Left renal cortex interstitium (tissue), 4 donors: ENCODE data around the gene GRN. TPM values are rescaled to one million over a fixed set of nuclear protein-coding genes. Genes with fewer than 3 reads are reported as not detected.
"Not testable (repeated sequence)": the region's sequence is repeated elsewhere in the genome, so short reads cannot be mapped to it uniquely, and the experiment has no call there.

ENCODE experiments used
- DNase-seq, 4 donors: peaks; one replicate each; pipeline ENCODE4 v3.0.0-alpha.2; 2013; ENCODE audit warnings: low read depth in 4 of 4, low spot score in 2 of 4, missing footprints in 1 of 4
- polyA plus RNA-seq, 4 donors: library from polyadenylated mRNA; unstranded; fragments of 120-200 nt; gene quantifications; one replicate each; pipeline ENCODE4 v1.2.1, GENCODE V29; 2013; ENCODE audit not compliant: insufficient read length in 4 of 4

GRN gene
- polyA plus RNA-seq, 4 donors = 236 to 317 (median 277) TPM

DNA sequence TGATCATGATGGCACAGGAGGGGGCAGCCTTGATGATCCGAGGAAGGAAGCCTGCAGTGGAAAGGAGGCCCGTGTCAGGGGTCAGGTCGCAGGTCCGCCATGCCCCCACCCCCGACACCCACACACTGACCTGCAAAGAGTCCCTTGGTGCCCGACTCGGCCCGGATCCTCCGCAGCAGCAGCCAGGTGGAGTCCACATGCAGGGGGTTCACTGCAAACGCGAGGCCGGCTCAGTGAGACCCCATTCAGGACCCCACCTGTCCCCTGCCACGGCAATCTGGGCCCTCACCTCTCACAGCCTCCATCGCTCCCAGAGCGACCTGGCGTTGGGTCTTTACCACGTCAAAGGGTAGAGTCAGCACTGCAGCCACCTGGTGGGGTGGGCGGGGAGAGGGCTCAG lies 25.0 kb upstream of the GRN start:
- no peak for DNase-seq

DNA sequence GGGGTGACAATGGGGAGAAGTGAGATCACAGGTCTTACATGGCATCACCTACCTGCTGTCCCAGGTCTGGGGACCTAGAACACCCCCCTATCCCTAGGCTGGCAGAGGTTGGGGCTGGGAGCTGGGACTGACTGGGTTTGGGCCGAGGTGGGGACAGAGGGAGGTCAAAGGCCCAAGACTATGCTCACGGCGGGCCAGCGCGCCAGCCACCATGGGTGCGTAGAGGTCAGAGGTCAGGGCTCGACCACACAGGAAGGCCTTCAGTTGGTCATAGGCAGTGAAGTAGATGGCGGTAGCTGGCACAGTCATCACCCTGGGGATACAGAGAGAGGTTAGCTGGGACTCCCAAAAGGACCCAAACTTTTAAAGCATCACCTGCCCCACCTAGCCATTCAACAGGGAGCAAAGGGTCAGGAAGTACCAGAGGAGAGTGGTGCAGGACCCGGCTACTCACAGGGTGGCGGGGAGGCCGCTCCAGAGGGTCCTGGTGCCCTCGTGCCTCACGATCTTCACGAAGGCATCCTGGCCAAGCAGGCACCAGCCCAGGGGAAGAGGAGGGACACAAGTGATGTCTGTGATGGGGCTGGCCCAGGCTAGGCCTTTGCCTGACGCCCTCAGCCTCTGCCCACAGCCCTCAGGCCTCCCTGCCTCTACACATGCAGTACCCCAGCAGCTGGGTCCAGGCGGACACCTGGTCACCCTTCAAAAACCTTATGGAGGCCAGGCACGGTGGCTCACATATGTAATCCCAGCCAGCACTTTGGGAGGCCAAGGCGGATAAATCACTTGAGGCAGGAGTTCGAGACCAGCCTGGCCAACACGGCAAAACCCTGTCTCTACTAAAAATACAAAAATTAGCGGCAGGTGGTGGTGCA lies 23.6 kb upstream of the GRN start:
- no peak for DNase-seq

DNA sequence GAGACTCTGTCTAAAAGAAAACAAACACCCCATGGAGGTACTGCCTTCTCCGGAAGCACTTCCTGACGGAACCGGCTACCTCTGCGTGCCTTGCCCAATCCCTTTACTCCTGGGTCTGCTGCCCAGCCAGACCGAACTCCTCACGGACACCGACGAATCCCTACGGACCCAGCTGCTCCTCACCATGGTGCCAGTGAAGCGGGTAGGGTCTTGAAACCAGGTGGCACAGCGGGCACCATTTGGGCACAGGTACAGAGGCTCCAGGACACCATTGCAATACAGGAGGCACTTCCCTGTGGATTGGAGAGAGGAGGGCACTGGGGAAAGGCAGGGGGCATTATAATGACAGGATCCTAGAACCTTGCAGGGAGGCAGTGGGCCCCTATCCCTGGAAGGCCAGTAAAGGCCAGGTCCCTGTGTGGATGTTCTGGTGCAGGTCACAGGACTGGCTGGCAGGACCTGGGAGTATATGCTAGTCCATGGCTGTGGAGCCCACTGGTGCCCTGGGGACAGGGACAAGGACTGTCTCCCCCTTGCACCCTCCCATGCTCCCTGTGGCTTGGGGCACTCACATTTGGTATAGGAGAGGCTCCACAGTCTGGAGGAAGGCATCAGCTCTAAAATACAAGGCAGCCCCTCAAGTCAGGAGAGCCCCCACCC lies 22.7 kb upstream of the GRN start:
- DNase-seq = no peak

DNA sequence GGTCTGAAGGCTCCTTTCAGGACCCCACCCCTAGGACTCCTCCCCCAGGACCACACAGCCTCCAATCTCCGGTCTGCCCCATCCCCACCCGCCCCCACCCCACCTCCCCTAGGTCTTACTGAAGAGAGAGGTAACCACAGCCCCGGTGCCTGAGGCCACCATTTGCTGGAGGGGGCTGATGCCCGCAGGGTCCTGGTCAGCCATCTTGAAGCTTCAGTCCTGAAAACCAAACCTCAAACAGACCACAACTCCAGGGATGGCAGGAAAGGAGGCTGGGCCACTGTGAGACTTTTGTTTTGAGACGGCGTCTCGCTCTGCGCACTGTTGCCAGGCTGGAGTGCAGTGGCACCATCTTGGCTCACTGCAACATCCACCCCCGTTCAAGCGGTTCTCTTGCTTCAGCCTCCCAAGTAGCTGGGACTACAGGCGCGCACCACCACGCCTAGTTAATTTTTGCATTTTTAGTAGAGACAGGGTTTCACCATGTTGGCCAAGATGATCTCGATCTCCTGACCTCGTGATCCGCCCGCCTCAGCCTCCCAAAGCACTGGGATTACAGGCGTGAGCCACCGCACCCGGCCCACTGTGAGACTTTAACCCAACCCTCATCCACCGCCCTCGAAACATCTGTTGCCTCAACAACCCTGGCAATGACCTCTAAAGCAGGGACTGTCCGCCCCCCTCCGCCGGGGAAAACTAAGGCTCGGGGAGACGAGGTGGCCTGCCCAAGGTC lies 21.6 kb upstream of the GRN start:
- no peak for DNase-seq

- no peak for DNase-seq
Observed at GRCh38 chr17:44324092-44324570, 21.0 kb upstream of the GRN start.

DNA sequence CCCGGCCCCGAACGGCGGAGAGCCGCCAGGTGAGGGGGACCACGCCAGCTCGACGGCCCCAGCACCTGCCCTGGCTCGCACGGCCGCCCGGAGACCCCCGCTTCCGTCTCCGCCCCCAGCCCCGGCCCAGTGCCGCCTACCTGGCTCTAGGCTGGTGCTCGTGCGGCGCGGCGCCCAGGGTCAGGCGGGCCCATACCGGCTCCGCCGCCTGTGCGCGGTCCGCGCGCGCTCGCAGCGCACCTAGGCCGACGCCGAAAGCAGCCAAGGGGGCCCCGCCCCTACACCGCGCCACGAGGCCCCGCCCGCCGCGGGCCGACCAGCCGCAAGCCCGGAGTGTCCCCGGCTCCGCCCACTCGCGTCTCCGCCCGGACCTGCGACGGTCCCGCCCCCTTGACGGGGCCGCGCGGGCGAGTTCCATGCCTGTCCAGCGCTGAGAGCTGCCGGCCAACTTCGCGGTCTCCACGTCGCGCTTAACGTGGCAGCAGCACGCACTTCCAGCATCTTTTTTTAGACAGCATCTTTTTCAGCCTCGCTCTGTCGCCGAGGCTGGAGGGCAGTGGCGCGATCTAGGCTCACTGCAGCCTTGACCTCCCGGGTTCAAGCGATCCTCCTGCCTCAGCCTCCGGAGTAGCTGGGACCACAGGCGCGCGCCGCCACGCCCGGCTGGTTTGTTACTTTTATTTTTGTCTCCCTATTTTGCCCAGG lies 20.4 kb upstream of the GRN start, which contains the start of gene SLC25A39:
TSS of gene SLC25A39 (minus strand) at position 253 of the 705 bp plus-strand sequence. CDS start 1,261 bp downstream, outside the sequence.
- peak in 2 of 4 donors; percentile 87 for DNase-seq

GRCh38 chr17:44326861-44327444 lies 18.1 kb upstream of the GRN start:
- DNase-seq = peak in 3 of 4 donors; percentile 85 to 95 (median 91)

DNA sequence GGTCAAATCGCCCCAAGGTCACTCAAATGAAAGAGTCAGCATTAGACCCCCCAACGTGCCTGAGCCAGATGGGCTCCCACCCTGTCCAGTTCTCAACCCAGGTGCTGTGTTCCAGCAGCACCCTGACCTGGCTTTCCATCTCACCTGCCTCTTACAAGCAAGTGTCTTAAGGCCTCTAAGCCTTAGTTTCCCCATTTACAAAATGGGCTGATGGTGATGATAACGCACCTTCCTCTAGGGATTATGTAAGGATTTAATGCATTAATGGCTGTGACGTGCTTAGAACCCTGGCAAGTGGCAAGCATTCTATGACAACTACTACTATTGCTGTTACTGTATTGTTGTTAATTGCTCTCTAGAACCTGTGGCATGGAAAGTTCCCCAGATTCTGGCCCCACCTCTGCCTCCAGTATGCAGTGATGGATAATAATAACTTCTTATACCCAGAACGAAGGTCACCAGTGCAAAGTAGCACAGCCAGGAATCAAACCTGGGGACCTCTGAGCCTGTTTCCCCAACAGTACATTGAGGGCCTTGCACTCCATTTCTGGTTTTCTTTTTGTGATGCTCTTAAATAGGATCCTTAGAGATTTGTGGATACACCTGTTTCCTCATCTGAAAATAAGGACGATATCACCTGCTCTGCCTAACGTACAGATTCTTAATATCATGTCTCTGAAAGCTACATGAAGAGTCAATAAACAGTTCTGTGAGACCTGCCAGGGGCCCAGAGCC lies 17.2 kb upstream of the GRN start:
- no peak for DNase-seq

DNA sequence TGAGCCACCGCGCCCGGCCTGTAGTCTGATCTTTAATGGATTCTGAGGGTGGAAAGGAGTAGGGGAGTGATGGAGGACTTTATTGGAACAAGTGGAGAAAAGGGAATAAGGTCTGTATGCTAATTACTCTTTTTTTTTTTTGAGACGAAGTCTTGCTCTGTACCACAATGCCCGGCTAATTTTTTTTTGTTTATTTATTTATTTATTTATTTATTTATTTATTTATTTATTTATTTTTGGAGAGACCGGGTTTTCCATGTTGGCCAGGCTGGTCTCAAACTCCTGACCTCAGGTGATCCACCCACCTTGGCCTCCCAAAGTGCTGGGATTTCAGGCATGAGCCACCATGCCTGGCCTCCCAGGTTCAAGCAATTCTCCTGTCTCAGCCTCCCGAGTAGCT lies 15.6 kb upstream of the GRN start:
- DNase-seq = not testable (repeated sequence)

- not testable (repeated sequence) for DNase-seq
Observed at GRCh38 chr17:44330263-44330662, 14.8 kb upstream of the GRN start.

DNA sequence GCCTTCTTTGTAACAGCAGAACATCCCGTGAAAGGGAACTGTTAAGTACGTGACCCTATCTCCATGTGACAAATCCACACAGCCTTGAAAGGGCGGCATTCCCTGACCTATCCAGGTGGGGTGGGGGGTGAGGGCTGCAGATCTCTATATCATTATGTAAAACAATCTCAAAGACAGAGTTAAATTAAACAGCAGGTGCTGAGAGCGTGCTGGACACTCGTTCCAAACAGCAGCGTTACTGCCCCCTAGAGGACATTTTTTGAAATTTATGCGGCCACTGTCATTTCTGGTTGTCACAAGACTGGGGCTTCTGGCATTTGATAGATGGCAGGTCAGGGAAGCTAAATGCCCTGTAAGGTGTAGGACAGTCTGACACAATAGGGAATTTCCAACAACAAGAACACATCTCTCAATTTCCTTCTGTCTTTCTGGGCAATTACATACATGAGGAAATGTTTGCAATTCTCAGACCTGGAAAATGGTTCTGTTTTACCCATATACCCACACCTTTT lies 13.8 kb upstream of the GRN start:
- DNase-seq = peak in 1 of 4 donors; percentile 77

DNA sequence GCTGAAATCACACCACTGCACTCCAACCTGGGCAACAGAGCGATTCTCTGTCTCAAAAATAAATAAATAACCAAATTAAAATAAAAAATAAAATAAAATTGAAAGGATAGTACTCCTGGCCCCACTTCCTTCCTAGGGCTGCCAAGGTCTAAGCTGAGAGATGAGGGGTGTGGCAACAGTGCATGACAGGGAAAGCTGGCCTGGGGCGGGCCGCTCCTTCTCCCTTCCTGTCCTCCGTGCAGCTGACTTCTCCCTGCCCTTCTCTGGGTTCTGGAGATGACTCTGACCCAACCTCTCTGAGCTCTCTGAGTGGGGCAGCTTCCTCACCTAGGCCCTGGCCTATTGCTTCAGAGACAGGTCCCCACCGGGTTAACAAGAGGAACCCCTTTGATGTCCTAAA lies 11.7 kb upstream of the GRN start:
- no peak for DNase-seq

DNA sequence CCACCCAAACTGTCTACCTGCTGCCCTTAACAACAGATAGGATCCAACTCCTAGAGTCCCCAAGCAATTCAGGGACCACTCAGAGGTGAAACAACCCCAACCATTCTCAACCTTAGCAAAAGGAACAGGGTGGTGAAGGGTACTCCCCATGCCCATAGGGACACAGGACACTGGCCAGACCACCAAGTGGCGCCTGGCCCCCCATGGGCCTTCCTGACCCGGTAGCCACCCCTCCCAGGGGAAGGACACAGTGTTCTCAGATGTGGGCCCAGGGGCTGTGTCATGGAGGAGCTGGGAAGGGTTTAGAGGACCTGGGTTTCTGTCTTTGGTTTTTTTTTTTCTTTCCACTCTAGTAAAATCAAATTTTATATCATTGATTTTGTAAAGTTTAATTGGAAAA lies 10.8 kb upstream of the GRN start:
- no peak for DNase-seq

- DNase-seq = no peak
Observed at GRCh38 chr17:44334727-44335126, 10.4 kb upstream of the GRN start.

DNA sequence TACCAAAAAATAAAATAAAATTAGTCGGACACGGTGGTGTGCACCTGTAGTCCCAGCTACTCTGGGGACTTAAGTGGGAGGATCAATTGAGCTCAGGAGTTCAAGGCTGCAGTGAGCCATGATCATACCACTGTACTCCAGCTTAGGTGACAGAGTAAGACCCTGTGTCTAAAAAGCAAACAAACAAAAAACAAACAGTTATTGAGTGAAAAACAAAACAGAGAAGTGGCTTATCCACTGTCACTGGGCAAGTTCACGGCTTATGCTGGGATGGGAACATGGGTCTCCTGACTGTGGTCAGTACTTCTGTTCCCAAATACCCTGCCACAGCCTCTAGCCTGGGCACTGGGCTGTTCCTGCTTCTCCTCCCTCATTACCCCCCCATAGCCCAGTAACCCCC lies 9.5 kb upstream of the GRN start:
- no peak for DNase-seq

DNA sequence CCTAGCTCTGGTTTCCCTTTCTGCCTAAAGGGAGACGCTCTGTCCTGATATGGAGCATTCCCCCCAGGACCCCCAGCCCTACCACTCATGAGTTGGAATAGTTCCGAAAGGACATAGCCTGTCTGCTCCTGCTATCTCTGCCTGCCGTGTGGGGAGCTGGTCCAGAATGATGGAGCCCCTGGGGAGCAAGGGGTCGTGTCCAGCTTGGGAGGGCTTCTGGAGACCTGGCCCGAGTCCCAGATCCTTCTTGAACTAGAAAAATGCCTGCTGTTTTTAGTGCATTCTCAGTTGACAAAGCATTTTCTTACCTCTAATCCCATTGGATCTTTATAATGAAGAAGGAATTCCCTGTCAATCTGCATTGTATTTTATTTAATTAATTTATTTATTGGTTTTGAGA lies 9.1 kb upstream of the GRN start:
- DNase-seq = no peak

GRCh38 chr17:44338702-44339101 lies 6.4 kb upstream of the GRN start:
- DNase-seq = no peak

DNA sequence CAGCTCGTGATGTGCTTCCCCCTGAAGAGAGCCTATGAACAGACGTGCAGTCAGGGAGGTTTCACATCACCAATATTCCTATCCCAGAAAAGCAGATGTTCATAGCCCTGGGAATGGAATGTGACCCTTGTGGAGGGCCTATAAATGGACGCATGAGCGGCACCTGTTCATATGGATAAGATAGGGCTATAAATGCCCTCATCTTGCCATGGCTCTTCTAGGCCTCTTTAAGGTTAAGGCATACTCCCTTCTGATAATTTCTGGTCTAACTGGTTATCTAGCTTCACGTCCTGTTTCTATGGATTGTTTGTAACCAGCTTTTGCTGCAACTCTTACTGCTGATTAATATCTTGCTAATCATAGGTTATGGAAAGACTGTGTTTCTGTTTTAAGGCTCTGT lies 4.5 kb upstream of the GRN start:
- not testable (repeated sequence) for DNase-seq

- DNase-seq = no peak
Observed at GRCh38 chr17:44343510-44344209, 1.4 kb upstream of the GRN start.
